ENCODE results near the gene CD244. TPM values are rescaled to one million over a fixed set of nuclear protein-coding genes. Genes with fewer than 3 reads are reported as not detected.

CD244 gene
- total RNA-seq, 1 experiment from 2014 or later = not detected

DNA sequence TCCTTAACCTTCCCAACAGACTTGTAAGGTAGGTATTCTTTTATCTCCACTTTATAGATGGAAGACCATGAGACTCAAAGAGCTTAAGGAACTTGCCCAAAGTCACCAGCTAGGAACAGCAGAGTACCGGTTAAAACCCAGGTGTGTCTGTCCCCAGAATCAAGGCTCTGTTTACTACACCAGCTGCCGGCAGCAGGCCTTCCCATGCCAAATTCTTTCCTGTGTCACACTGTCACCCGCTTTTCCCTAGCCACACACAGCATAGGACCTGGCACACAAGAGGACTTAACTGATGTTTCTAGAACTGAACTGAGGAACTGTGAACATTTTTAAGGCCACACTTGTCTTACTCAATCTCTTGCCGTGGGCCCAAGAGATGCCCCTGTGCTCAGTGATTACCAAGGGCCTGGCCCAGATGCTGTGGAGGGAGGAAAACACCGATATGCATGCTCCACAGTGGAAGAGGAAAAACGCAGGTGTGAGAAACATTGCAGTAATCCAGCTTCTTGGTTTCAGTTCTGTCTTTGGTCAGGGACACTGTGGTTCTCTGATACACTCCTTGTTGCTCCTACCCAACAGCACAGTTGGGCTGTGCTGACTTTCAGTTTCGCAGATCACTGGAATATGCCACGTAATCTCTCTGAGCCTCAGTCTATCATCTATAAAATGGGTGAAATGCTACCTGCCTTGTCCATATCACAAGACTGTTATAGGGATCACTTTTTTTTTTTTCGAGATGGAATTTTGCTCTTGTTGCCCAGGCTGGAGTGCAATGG lies 80.6 kb downstream of the CD244 start:
- no peaks in the 10 kb centered on the region for H3K27me3 Mint-ChIP-seq (ENCODE audit: unreplicated experiment)
- BruUV-seq (replicated peaks) = no TSS peak
- intact Hi-C loops (cut with micrococcal nuclease; ENCODE audit: unreplicated experiment) = loop anchor here (2.0 kb wide), 2 partner anchors 25 to 55 kb away; no protein-coding TSS in a partner anchor

DNA sequence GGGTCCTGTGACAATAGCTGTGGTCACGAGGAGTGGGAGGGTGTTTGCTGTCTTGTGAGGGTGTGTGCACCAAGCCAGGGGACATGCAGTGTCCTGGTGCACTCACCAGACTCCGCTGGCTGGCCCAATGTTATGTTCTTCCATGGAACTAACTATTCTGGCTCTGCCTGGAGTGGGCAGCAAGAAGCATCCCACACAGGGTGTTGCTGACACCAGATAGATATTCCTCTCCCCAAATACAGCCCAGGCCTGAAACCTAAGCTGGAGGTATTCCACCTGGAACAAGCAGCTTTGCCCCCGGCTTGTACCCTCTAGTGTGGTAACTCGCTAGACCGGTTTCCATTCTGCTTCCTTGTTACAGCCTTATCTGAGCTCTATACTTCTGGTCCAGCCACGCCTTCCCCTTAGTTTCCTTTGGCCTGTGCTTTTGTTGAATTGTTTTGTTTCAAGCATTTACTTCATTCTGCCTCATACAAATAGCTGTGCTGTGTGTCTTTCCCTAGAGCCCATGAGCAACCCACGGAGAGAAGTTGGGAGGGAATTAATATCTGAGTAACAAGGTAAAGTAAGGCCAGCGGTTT lies 81.4 kb downstream of the CD244 start:
- intact Hi-C loops (cut with micrococcal nuclease; ENCODE audit: unreplicated experiment) = loop anchor here (2.0 kb wide), 2 partner anchors 26 to 54 kb away; no protein-coding TSS in a partner anchor
- DNase-seq = peak; percentile 82
- CTCF ChIA-PET = interaction anchor here (0.6 to 2.2 kb wide), 11 partner anchors 13 to 226 kb away, joined by 3 to 13 read pairs (median 4); no protein-coding TSS in a partner anchor
- peaks cover 7% of the 10 kb centered on the region for H3K36me3 Mint-ChIP-seq (ENCODE audit: insufficient read depth, unreplicated experiment)
- BruUV-seq (replicated peaks) = no TSS peak
- peak overlapping the region; percentile 38 for H3K4me3 Mint-ChIP-seq (ENCODE audit: low read depth, unreplicated experiment)
- TF ChIP-seq, protein P1, sequence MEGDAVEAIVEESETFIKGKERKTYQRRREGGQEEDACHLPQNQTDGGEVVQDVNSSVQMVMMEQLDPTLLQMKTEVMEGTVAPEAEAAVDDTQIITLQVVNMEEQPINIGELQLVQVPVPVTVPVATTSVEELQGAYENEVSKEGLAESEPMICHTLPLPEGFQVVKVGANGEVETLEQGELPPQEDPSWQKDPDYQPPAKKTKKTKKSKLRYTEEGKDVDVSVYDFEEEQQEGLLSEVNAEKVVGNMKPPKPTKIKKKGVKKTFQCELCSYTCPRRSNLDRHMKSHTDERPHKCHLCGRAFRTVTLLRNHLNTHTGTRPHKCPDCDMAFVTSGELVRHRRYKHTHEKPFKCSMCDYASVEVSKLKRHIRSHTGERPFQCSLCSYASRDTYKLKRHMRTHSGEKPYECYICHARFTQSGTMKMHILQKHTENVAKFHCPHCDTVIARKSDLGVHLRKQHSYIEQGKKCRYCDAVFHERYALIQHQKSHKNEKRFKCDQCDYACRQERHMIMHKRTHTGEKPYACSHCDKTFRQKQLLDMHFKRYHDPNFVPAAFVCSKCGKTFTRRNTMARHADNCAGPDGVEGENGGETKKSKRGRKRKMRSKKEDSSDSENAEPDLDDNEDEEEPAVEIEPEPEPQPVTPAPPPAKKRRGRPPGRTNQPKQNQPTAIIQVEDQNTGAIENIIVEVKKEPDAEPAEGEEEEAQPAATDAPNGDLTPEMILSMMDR (IDR thresholded peaks at IDR 0.05; ENCODE audit: unreplicated experiment) = no peak
- H3K27ac Mint-ChIP-seq (ENCODE audit: unreplicated experiment) = peak overlapping the region; percentile 88
- no peaks in the 10 kb centered on the region for H3K27me3 Mint-ChIP-seq (ENCODE audit: unreplicated experiment)
- H3K4me1 Mint-ChIP-seq (ENCODE audit: low read depth, unreplicated experiment) = peaks cover 24% of the 10 kb centered on the region
- H3K9me3 Mint-ChIP-seq (ENCODE audit: low read depth, unreplicated experiment) = no peaks in the 10 kb centered on the region

More for the DNA sequence above, 80.6 kb downstream of the CD244 start:
- TF ChIP-seq, protein P1 (IDR thresholded peaks at IDR 0.05; ENCODE audit: unreplicated experiment) = no peak
- Mint-ChIP-seq H3K4me3 (ENCODE audit: low read depth, unreplicated experiment) (peak overlapping the region; percentile 38), H3K9me3 (ENCODE audit: low read depth, unreplicated experiment) (no peaks in the 10 kb centered on the region), H3K27ac (ENCODE audit: unreplicated experiment) (peak overlapping the region; percentile 88), H3K4me1 (ENCODE audit: low read depth, unreplicated experiment) (peaks cover 24% of the 10 kb centered on the region), H3K36me3 (ENCODE audit: insufficient read depth, unreplicated experiment) (peaks cover 7% of the 10 kb centered on the region)
- no peak for DNase-seq
- CTCF ChIA-PET = interaction anchor here (0.6 to 2.2 kb wide), 10 partner anchors 12 to 172 kb away, joined by 3 to 13 read pairs (median 4); no protein-coding TSS in a partner anchor

DNA sequence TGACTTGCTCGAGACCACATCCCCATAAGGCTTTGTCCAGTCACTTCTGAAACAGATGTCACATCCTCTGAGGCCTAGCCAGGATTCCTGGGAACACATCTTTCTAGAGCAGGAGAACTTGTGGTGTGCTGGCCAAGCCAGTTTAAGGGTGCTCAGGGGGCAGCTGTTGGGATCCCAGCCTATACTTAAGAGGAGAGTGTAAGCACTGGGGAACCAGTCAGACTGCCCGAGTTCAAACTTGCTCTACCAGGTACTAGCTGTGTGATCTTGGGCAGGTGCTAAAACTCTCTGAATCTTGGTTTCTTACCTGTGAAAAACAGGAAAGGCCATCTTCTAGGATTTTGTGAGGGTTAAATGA lies 82.3 kb downstream of the CD244 start:
- DNase-seq = no peak
- TF ChIP-seq, protein P1 (IDR thresholded peaks at IDR 0.05; ENCODE audit: unreplicated experiment) = peak; percentile 9
- no peak overlapping the region for H3K4me3 Mint-ChIP-seq (ENCODE audit: low read depth, unreplicated experiment)
- H3K27ac Mint-ChIP-seq (ENCODE audit: unreplicated experiment) = no peak overlapping the region
- CTCF ChIA-PET = interaction anchor here (1.4 to 2.2 kb wide), 3 partner anchors 13 to 51 kb away, joined by 7 to 13 read pairs (median 12); no protein-coding TSS in a partner anchor
- H3K4me1 Mint-ChIP-seq (ENCODE audit: low read depth, unreplicated experiment) = peaks cover 24% of the 10 kb centered on the region
- BruUV-seq (replicated peaks) = no TSS peak
- H3K9me3 Mint-ChIP-seq (ENCODE audit: low read depth, unreplicated experiment) = no peaks in the 10 kb centered on the region
- intact Hi-C loops (cut with micrococcal nuclease; ENCODE audit: unreplicated experiment) = loop anchor here (1.0 to 2.0 kb wide), 3 partner anchors 26 to 171 kb away; no protein-coding TSS in a partner anchor
- no peaks in the 10 kb centered on the region for H3K27me3 Mint-ChIP-seq (ENCODE audit: unreplicated experiment)
- H3K36me3 Mint-ChIP-seq (ENCODE audit: insufficient read depth, unreplicated experiment) = peaks cover 7% of the 10 kb centered on the region

Other genes with a start within 250 kb of the CD244 start
- not detected in 2 replicates for gene SLAMF1, start 215.8 kb downstream of the CD244 start, total RNA-seq (2022)
- not detected in 2 replicates for gene CD48, start 151.1 kb downstream of the CD244 start, total RNA-seq (2022)
- gene SLAMF7, start 123.6 kb downstream of the CD244 start, total RNA-seq (2022) = 2.6 and 8.4 TPM in 2 replicates
- gene LY9, start 66.7 kb downstream of the CD244 start, total RNA-seq (2022) = not detected in 2 replicates
- 0.54 TPM in 1 of 2 replicates, not detected in the other for gene ITLN1, start 22.3 kb upstream of the CD244 start, total RNA-seq (2022)
- not detected in 2 replicates for gene ITLN2, start 91.9 kb upstream of the CD244 start, total RNA-seq (2022)
- 157 and 173 TPM in 2 replicates for gene F11R, start 158.3 kb upstream of the CD244 start, total RNA-seq (2022)
- gene TSTD1, start 176.1 kb upstream of the CD244 start, total RNA-seq (2022) = 67.6 and 74.1 TPM in 2 replicates
- 72.1 and 75.4 TPM in 2 replicates for gene USF1, start 183.1 kb upstream of the CD244 start, total RNA-seq (2022)
- gene ARHGAP30, start 207.0 kb upstream of the CD244 start, total RNA-seq (2022) = 1.7 and 2.9 TPM in 2 replicates
- gene NECTIN4, start 226.7 kb upstream of the CD244 start, total RNA-seq (2022) = 24.9 and 42.4 TPM in 2 replicates
- gene KLHDC9, start 235.5 kb upstream of the CD244 start, total RNA-seq (2022) = 5.3 and 7.0 TPM in 2 replicates